H1 (cell line): ENCODE measurements around the gene DPY19L3.

ENCODE experiments used
- CEBPB ChIP-seq: IDR thresholded peaks from 2 replicates; pipeline ENCODE4 v1.6.1; 2012; ENCODE audit warnings: low read depth, low read length
- EZH2 ChIP-seq: fragments of 200-600 bp; sonication (generic); IDR thresholded peaks from 2 replicates; pipeline ENCODE4 v1.7.1; 2012; ENCODE audit warnings: low read depth, mild to moderate bottlenecking, moderate library complexity, low read length, inconsistent platforms; ENCODE audit not compliant: severe bottlenecking
- NRF1 ChIP-seq: IDR thresholded peaks from 2 replicates; pipeline ENCODE4 v1.6.1; 2011; ENCODE audit warnings: mild to moderate bottlenecking, low read depth, low read length, improper control_type of control experiment
- POLR2A ChIP-seq, 2 experiments: IDR thresholded peaks; 1 replicate in 1 of 2; 2 replicates in 1 of 2; pipeline ENCODE4 v1.6.1; 2011; ENCODE audit warnings: low read depth in 2 of 2, low read length in 2 of 2, mild to moderate bottlenecking in 2 of 2; ENCODE audit errors: control extremely low read depth in 1 of 2
- POLR2AphosphoS5 ChIP-seq: IDR thresholded peaks from 2 replicates; pipeline ENCODE4 v1.6.1; 2011; ENCODE audit warnings: low read depth, low read length
- RAD21 ChIP-seq, 2 experiments: IDR thresholded peaks in 1 of 2; conservative IDR thresholded peaks in 1 of 2; 2 replicates each; pipeline ENCODE4 v1.6.1; 2011; ENCODE audit warnings: low read depth in 2 of 2, low read length in 2 of 2, improper control_type of control experiment in 1 of 2, inconsistent platforms in 1 of 2, mild to moderate bottlenecking in 1 of 2, moderate library complexity in 1 of 2
- RXRA ChIP-seq: IDR thresholded peaks from 2 replicates; pipeline ENCODE4 v1.6.1; 2011; ENCODE audit warnings: low read depth, mild to moderate bottlenecking, low read length, moderate library complexity; ENCODE audit not compliant: insufficient read depth
- SIRT6 ChIP-seq: IDR thresholded peaks from one replicate; pipeline ENCODE4 v1.7.1; 2012; ENCODE audit warnings: low read length, inconsistent platforms
- SP1 ChIP-seq: IDR thresholded peaks from 2 replicates; pipeline ENCODE4 v1.6.1; 2011; ENCODE audit warnings: low read depth, low read length
- TEAD4 ChIP-seq: IDR thresholded peaks from 2 replicates; pipeline ENCODE4 v1.6.1; 2012; ENCODE audit warnings: low read depth, low read length, inconsistent platforms, mixed read lengths
- TF ChIP-seq, protein P1 (sequence below), 3 experiments: IDR thresholded peaks; 1 replicate in 2 of 3; 2 replicates in 1 of 3; pipeline versions ENCODE4 v1.5.1 to v1.6.1; 2011; ENCODE audit warnings: low read length in 3 of 3, mild to moderate bottlenecking in 3 of 3, inconsistent platforms in 2 of 3, low read depth in 1 of 3, moderate library complexity in 1 of 3; ENCODE audit not compliant: insufficient read depth in 1 of 3; ENCODE audit errors: control extremely low read depth in 1 of 3
- TF ChIP-seq, protein P2 (sequence below): IDR thresholded peaks from 2 replicates; pipeline ENCODE4 v1.6.1; 2012; ENCODE audit warnings: inconsistent platforms
- TF ChIP-seq, protein P3 (sequence below): IDR thresholded peaks from 2 replicates; pipeline ENCODE4 v1.6.1; 2011; ENCODE audit warnings: low read depth, mild to moderate bottlenecking, low read length; ENCODE audit not compliant: insufficient read depth

DNA sequence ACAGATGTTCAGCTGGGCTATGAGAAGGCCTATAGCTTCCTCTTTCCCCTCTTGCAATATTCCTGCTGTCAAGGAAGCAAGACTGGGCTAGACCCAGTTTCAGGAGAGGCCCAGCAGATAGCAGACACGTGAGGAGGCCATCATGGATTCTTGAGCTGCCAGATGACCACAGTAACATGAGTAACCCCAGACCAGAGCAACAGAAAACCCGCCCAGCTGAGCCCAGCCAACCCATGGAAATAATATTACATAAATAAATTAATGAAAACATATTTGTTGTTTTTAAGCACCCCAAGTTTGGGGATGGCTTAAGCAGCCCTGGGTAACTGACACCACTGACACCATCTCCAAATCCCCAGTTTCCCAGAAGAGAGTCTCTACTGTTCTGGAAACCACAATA, 125.2 kb downstream of the DPY19L3 start:
- TF ChIP-seq POLR2AphosphoS5 (no peak), CEBPB (no peak), POLR2A (IDR thresholded peaks at IDR 0.05; ENCODE audit: control extremely low read depth in 1 of 2, low read depth in 2 of 2, low read length in 2 of 2) (no peak), RXRA (no peak), TEAD4 (no peak), NRF1 (no peak), EZH2 (no peak), SIRT6 (no peak), SP1 (no peak), RAD21 (IDR thresholded peaks at IDR 0.05 in 1 of 2, conservative IDR thresholded peaks at IDR 0.05 in 1 of 2; ENCODE audit: low read depth in 2 of 2, low read length in 2 of 2) (no peak)
- TF ChIP-seq, protein P1, sequence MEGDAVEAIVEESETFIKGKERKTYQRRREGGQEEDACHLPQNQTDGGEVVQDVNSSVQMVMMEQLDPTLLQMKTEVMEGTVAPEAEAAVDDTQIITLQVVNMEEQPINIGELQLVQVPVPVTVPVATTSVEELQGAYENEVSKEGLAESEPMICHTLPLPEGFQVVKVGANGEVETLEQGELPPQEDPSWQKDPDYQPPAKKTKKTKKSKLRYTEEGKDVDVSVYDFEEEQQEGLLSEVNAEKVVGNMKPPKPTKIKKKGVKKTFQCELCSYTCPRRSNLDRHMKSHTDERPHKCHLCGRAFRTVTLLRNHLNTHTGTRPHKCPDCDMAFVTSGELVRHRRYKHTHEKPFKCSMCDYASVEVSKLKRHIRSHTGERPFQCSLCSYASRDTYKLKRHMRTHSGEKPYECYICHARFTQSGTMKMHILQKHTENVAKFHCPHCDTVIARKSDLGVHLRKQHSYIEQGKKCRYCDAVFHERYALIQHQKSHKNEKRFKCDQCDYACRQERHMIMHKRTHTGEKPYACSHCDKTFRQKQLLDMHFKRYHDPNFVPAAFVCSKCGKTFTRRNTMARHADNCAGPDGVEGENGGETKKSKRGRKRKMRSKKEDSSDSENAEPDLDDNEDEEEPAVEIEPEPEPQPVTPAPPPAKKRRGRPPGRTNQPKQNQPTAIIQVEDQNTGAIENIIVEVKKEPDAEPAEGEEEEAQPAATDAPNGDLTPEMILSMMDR (IDR thresholded peaks at IDR 0.05; ENCODE audit: control extremely low read depth in 1 of 3, insufficient read depth in 1 of 3, low read depth in 1 of 3, low read length in 3 of 3), result no peak
- TF ChIP-seq, protein P2, sequence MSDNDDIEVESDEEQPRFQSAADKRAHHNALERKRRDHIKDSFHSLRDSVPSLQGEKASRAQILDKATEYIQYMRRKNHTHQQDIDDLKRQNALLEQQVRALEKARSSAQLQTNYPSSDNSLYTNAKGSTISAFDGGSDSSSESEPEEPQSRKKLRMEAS, result no peak
- TF ChIP-seq, protein P3, sequence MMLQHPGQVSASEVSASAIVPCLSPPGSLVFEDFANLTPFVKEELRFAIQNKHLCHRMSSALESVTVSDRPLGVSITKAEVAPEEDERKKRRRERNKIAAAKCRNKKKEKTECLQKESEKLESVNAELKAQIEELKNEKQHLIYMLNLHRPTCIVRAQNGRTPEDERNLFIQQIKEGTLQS, result no peak
